OCI-LY7 (cell line): ENCODE data around the gene ALOXE3.

Experiments used
- CTCF ChIP-seq: fragments of 200-600 bp; sonication (generic); conservative IDR thresholded peaks from 2 replicates; pipeline ENCODE4 v1.5.1; 2014; ENCODE audit warnings: mild to moderate bottlenecking, antibody characterized with exemption, low read length, moderate library complexity, mixed read lengths
- EZH2phosphoT487 ChIP-seq: fragments of 200-600 bp; sonication (generic); IDR thresholded peaks from 2 replicates; pipeline ENCODE4 v1.6.1; 2018; ENCODE audit warnings: low read depth, borderline replicate concordance, mild to moderate bottlenecking, mixed run types, antibody characterized with exemption, low read length, moderate library complexity, mixed read lengths

- TF ChIP-seq CTCF = no peak
- no peak for TF ChIP-seq EZH2phosphoT487
These were observed 41.3 kb upstream of the ALOXE3 start for GRCh38 chr17:8159459-8160223.
